Hematopoietic multipotent progenitor cell treated with erythropoietin and hydrocortisone succinate and interleukin-3 and kit ligand, for 6 days (in vitro differentiated cells): ENCODE results near the gene EEPD1.

ENCODE experiments used
- DNase-seq: peaks from one replicate; pipeline ENCODE4 v3.0.0-alpha.2; 2015

Gene EEPD1

DNA sequence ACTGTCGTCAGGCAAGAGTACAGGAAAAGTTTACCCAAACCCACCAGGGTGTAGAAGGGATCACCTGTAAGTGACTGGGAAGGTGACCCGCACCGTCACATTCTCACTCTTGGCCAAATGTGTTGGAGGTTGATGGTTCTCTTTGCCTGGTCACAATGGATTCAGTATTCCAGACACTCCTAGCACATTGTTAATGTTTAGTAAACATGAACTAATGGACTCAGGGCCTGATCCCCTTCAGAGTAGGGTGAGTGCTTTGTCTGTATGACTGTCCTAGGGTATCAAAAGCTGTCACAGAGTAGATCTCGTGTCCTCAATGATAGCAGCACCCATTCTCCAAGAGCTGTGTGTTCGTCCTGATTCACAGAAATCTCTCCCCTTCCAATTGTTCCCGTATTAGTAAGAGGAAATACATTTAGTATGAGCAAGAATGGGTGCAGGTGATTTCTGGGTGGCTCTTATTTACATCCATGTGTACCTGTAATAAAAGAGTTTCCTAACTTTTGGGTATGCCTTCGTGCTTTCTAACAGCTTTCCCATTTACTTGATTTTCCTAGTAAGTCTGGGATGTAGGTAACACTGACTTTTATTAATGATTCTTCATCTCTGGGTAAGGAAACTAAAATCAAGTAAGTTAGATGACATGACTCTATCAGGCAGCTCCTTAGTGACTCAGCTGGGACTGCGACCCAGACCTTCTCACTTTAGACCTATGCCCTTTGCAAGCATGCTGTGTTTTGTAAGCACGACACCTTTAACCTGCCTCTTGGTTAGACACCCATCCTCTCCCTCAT, 4.7 kb downstream of the EEPD1 start:
- DNase-seq: no peak

DNA sequence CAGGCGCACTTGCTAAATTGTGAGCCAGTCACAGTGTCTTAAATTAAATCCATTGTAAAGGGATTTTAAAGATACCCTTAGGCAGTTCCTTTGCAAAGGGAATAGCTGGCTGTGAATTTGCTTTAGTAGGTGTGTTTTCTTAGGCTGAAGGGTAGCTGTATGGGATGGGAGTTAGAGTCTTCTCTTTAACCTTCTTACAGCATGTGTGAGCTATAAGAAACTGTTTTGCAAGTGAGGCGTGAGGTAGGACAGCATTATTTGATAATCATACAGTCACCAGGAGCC, 5.2 kb downstream of the EEPD1 start:
- no peak for DNase-seq

DNA sequence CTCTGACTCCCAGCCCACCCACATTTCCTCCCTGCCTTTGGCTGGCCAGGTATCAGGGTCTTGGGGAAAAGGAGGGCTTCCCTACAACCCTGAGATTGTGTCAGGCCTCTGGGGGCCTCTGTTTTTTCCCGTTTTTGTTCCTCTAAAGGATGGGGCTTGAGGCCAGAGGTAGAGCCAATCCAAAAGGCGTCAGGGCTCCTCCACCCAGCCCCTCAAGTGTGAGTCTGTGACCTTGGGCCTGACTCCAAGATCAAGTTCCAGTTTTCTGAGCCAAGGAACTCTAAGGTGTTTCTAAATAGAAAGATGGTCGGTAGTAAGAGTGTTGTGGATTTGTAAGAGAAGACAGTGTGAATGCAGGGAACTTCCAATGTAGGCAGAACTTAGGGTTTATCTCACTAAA, 6.6 kb downstream of the EEPD1 start:
- no peak for DNase-seq

DNA sequence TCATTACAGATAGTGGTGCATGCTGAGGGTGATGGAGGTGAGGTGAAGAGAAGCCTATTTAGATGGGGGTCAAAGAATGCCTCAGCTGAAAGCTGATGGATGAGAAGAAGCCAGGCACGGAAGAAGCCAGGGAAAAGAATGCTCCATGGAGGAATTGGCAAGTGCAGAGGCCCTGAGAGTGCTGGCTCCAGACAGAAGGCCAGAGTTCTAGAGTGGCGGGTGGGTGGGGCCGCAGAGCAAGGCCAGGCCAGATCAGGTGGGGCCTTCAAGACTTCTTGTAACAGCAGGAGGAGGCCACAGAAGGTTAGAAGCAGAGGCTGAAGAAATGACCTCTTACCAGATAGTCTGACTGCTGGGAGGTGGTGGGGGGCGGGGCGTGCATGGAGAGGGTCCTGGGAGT, 7.3 kb downstream of the EEPD1 start:
- DNase-seq: no peak

DNA sequence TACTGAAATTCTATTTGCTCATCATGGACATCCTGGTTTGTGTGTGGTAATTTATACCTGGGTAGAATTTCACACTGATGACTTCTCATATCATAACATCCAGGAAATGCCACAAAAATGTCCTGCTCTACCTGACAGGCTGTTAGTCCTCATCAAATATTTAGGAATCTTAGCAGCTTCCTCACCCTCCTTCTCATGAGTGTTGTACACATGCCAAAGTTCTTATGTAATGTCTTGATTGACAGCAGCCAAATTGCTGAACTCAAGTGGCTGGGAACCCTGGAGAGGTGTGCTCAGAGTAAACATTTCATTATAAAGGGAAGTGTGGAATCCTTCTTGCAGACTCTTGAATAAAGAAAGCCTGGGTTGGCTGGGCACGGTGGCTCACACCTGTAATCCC, 8.9 kb downstream of the EEPD1 start:
- no peak for DNase-seq

DNA sequence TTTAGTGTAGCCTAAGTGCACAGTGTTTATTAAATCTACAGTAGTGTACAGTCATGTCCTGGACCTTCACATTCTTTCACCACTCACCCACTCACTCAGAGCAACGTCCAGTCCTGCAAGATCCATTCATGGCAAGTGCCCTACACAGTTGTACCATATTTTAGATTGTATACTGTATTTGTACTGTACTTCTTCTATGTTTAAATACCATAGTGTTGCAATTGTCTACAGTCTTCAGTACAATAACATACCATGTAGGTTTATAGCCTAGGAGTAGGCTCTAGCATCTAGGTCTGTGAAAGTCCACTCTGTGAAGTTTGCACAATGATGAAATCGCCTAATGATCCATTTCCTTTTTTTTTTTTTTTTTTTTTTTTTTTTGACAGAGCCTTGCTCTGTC, 12.0 kb downstream of the EEPD1 start:
- no peak for DNase-seq

DNA sequence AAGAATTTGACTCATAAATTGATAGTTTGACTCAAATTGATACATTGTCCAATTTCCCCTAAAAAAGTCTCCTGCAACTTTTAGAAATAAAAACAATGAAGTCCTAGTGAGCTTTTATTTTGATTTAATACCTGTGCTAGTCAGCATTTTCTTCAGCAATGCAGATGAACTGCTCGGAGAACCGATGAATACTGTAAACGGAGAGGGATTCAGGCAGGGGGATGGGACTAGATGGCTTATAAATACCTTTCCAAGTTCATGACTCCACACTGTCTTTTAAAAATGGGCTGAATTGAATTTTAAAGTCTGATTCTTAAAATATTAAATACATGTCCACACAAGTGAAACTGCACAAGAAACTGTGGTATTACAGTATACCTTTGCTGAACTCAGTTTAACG, 12.7 kb downstream of the EEPD1 start:
- DNase-seq: no peak

DNA sequence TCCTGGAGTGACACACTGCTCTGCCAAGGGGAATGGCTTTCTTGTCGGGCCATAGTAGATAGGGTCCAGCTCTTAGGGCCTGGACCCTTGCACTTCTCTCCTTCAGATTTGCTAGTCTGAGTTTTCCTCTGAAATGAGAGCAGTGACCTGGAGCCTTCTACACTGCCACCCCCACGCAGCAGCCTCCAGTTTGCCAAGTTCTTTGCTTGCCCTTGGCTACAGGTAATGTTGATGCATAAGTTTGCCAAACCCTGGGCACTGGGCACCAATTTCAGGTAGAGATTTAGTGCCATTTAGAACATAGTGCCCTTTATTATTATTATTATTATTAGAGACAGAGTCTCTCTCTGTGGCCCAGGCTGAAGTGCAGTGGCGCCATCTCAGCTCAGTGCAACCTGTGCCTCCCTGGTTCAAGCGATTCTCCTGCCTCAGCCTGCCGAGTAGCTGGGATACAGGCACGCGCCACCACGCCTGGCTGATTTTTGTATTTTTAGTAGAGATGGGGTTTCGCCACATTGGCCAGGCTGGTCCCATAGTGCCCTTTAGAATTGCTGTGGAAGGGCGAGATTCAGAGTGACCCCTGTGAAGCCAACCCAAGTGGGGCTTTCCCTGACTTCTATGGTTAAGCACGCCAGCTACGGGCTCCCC, 14.5 kb downstream of the EEPD1 start:
- DNase-seq: no peak

DNA sequence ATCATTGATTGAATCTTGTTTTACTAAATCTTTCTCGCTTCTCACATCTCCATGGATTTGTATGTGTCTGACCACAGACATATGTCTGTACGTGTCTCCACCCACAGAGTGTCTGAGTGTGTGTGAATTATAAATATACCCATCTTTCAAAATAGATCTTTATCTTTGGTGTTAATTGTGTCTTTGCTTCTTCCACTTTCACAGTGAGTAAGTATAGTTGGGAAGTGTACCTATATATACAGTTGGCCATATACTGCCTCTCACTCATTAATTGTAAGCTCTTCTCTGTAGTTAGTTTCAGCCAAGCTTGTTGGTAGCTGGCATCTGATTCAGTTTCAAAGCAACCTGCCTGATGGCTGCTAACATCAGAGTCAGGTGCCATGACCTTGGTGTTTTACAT, 18.4 kb downstream of the EEPD1 start:
- DNase-seq: no peak

DNA sequence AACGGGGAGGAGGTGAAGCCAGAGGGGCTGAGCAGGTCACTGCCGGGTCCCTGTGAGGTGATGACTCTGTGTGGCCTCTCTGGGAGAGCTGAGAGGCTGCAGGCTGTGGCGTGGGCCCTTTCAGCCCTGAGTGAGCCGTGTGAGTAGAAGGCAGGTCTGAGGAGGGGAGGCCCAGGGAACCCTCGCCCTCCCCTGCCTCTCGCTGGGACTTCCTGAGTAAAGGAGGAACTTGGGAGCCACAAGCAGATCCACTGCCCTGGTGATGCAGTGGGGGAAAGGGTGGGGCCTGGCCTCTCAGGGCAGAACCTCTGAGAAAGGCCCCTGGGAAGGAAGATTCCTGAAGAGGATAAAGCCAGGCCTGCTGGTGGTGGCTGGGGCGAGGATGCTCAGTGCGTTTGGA, 22.8 kb downstream of the EEPD1 start:
- peak; percentile 41 for DNase-seq

DNA sequence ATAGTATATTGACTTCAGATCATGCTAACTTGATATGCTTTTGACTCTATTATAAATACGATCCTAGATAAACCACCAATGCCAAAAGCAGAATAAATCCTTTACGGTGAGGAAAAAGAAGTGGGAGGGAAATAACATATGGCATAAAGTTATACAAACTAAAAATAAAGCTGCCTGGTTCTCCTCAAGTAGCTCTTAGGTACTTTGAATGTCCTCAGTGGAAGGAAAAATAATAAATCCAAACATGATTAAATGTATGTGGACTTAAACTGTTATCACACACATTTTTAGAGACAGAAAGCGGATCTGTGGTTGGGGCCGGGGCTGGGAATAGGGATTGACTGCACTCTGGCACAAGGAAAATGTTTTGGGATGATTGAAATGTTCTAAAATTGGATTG, 23.6 kb downstream of the EEPD1 start:
- no peak for DNase-seq

DNA sequence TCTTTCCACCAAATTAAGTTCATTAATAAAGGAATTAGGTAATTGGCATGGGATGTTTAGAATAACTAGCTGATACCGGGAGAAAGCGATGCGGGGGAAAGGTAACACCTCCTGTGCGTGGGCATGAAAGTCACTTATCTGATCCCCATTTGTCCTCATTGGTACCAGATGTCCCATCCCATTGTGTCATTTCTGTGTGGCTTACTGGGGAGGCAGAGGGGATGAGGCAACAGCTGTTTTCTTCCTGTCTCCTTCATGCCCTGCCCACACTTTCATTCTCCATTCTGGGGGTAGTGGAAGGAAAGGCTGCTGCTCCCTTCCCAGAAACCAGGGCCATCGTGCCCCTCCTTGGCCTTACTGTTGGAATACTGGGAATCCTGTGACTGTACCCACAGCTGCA, 27.1 kb downstream of the EEPD1 start:
- DNase-seq: no peak

DNA sequence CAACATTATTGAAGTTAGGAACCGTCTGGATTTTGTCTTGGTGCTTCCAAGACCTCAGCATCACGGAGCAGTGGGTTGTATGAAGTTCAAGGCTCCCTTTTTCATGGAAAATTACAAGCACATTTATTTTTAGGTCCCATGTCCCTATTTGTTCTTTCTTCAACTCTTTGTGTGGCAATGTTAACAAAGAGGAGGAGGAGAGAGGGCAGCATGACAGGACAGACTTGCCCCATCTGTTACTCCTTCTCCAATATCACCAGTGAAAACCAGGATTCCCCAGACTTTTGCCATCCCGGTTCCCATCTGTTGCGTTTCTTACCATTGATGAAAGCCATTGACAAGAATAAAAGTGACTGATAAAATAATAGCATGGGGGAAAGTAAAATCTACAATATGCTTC, 28.6 kb downstream of the EEPD1 start:
- no peak for DNase-seq

DNA sequence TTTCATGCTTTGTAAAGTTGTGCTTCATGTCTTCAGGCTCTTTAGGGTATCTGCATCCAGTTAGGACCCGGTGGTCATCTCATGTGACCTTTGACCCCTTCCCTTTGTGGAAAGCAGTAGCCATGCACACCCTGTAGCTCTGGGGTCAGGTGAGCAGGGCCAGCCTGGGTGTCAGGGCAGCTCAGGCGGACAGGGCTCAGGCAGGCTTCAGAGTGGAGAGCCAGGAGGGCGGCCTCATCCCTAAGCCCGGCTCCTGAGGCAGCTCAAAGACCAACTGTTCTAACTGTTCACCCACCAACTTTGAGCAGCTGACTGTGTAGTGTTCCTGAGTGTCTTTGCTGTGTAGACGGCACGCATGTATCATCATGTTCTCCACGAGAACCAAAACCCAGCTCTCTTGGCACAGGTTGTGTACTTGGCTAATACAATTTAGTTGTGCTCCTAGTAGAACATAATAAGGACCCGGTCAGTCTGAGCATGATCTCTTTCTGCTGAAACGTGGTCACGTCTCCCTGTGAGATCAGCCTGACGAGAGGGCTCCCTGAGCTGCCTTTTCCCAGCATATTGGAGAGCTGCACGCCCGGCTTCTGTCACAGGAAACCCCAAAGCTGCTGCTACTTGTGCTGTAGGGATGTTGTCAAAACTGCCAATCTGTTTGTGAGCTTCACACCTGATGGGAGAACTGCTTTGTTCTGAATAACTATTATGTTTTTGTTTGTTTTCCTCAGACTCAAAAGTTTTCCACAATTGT, 30.0 kb downstream of the EEPD1 start:
- no peak for DNase-seq

DNA sequence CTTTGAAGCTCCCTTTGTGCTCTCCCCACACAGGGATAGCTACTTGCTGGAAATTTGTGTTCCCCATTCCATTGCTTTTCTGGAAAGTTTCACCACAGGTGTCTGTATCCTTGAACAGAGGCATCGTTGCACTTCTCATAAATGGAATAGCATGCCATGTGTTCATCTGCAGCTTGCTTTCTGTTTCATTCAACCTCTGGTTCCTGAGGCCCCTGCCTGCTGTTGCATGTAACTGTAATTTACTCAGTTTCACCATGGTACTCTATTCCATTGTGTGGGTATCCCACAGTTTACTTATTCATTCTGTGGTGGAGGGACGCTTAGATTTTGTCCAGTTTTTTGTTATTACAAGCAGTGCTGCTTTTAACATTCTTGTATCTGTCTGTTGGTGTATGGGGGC, 32.0 kb downstream of the EEPD1 start:
- no peak for DNase-seq

DNA sequence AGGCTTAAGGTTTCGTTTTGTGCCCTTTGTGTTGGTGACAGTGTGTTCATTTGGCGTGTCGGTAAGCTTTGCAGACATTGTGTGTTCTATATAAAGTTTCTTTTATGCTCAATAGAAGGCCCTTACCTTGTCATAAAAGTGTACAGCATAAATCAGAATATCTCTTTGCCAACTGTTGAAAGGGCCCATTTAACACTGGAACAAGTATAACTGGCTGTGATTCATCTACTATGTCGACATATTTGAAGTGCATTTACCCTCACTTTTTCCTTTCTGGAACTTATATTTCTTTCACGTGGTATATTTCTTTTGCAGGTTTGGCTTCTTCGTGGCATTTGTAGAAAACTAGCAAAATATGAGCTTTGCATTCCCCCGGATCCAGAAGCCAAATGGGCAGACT, 32.7 kb downstream of the EEPD1 start:
- no peak for DNase-seq

DNA sequence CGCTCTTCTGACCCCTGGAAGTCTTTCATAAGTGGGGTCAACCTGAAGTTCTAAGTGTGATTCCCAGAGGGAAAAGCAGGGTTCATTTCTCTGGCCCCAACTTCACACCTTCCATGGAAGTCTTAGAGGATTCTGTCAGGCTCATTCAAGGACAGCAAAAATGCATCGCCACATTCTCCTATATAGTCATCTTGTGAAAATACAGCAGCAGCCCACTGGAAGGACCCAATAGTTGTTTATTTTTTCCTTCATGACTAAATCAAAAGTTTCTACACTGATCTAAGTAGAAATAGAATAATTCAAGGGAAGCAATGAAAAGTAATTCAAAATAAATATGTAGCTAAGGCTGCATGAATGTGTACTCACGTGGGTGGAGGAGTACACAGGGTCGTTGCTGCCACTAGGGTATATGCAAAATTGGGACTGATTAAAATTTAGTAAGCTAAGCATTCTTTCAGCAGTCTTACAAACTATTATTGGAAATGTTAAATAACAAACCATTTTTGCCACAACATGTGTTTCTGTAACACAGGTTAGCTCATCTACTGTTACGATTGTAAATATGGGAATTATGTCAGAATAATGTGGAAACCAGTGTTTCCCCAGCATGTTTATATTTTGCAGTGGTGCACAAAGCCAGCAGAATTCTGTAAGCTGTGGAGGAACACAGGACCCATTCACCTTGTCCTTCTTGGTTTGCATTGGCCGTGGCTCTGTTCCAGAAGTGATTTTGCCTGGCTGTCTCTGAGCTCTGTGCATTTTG, 33.5 kb downstream of the EEPD1 start:
- no peak for DNase-seq

DNA sequence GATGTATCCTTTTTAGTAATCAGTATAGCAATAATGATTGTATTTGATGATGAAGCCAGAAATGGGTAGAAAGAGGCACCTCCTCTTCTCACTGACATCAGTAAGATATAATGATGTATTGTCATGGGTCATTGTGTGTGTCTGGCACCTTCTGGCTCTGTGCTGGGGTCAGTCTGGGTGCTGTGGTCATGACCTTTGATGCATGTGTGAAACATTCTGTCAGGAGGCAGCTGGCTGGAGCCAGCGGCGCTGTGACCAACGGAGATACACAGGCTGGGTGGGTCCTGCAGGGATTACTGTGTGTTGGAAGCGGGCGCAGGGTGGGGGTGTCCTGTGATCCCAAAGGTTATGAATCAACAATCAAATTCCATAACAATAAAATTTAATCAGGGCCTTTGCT, 35.2 kb downstream of the EEPD1 start:
- no peak for DNase-seq

DNA sequence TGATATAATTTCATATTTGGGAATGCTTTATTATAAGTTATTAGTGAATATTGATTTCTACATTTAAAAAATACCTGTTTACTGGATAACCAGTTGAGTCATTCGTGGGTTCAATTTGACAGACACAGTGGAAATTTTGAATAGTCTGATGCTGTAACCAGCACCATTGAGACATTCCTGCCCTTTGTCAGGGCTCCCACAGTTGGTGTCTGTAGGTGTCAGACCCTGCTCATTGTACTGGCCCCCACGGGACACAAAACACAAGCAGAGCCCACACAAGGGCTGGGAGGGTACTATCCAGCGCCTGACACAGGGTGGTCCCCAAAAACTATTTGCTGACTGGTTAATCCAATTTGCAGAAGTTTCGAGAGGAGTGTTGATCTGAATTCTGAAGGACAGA, 35.9 kb downstream of the EEPD1 start:
- DNase-seq: no peak

DNA sequence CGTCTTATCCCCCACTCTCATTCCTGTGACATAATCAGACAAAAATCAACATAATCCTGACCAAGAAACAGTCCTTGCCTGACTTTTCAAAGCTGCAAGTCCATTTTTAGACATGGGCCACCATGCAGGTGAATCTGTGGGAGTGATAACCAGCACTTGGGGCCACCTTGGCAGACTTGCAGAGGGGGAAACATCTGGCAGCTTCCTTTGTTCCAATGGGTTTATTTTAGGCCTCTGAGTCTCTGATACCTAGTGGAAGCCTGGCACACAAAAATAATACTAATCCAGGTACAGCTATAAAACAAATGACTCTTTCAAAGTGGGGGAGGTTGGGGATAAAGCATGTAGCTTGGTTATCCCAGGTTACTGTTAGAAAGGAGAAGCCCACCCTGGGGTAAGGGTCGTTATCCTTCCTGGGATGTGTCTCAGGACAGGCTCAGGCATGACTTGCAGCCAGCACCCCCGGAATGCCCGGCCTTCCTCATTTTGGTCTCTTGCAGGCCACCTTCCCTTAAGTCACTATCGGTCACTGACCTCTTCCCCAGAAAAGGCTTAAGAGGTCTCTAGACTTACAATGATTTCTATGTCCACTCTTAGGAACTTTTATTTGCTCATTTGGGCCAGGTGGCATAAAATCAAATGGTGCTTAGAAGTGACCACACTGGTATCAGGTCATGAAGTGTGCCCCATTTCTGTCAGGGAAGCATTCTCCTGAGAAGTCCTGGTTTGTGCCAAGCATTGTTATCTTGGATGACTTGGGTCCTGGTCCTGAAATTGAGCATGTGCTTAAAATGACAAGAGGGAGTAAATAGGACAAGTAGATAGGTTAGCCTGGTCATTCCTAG, 37.6 kb downstream of the EEPD1 start:
- no peak for DNase-seq

DNA sequence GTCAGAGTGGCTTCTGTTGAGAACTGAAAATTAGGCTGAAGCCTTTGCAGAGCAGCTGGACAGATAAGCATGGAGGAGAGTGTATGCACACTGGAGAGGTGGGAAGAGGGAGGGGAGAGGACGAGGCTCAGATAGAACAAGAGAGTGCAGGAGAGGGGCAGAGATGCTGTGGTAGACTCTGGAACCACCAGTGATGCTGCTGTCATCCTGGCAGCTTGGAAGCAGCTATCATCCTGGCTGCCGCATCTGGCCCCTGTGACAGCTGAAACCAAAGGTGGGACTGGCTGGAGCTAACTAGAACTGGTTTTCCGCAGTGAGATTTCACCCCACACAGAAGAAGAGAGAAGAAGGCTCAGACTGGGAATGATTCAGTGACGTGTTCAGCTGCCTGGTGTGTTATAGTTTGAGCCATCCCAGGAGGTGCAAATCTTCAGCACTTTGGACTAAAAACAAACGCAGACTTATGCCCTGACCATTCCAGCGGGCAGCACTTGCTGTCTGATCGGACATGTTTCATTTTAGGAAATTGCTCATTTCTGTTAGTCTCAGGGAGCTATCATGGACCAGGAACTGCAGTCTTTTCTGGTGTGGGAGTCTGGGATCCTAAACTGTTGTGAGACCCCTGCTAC, 38.4 kb downstream of the EEPD1 start:
- no peak for DNase-seq
